EL (cell line): ENCODE results near the gene SELENON.
A peak's percentile ranks its signal among the peaks of the same experiment; 100 is the strongest.

Source experiments
- DNase-seq: peaks from one replicate; pipeline ENCODE4 v3.0.0-alpha.2; 2016

Gene SELENON

GRCh38 chr1:25810341-25811299 is 10.6 kb downstream of the SELENON start:
- DNase-seq: peak; percentile 52

- no peak for DNase-seq
Measured at GRCh38 chr1:25811384-25812082, 11.5 kb downstream of the SELENON start.

GRCh38 chr1:25813071-25813733 is 13.2 kb downstream of the SELENON start:
- DNase-seq: no peak

DNA sequence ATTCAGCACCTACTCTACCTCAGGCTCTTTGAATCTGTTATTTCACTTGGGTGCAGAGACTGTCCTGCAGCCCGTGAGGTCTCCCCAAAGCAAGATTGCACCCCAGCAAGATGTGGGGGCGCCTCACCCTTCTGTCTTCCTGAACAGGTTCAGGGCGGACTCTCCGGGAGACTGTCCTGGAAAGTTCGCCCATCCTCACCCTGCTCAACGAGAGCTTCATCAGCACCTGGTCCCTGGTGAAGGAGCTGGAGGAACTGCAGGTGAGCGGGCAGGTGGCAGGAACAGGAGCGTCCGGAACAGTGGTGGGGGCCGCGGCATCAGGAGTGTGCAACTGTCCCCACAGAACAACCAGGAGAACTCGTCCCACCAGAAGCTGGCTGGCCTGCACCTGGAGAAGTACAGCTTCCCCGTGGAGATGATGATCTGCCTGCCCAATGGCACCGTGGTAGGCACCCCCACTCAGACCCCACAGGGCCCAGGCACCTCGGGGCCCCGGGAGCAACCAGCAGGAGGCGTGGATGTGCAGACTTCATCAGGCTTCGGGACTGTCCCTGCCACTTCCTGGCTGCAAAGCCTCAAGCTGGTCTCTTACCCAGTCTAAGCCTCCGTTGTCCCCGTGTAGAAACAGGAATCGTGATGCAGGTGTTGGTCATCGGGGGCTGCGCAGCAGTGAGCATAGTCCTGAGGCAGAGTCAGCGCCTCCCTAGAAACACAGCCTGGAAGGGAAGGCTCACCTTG is 13.9 kb downstream of the SELENON start:
- no peak for DNase-seq

GRCh38 chr1:25814549-25815087 is 14.6 kb downstream of the SELENON start:
- no peak for DNase-seq

DNA sequence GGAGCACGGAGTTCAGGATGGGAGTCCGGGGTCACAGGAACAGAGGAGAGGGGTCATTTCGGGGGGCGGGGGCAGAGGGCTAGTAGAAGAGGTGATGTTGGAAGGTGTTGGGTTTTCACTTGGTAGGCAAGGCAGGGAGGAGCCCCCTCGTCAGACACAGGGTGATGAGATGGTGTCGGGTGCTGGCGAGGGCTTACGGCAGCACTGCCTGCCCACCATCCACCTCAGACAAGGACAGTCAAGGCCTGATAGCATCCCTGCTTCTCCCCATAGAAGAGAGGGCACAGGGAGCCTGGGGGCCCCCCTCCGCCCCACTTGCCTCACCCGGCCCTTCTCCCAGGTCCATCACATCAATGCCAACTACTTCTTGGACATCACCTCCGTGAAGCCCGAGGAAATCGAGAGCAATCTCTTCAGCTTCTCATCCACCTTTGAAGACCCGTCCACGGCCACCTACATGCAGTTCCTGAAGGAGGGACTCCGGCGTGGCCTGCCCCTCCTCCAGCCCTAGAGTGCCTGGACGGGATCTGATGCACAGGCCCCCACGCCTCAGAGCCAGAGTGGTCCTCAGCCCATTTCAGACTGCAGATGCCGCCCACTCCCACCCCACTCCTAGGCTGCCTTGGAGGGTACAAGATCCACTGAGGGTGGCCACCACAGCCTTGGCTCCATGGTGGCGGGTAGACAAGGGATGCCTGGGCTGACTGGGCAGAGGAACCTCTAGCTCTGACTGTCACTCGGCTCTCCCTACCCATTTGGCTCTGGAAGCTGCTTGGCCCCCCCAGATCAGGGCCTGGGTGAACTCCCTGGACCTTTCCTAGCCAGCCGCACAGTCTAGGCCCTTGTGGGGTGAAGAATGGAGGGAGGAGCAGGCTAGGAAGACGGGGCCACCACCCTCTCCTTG is 15.5 kb downstream of the SELENON start:
- DNase-seq: no peak

DNA sequence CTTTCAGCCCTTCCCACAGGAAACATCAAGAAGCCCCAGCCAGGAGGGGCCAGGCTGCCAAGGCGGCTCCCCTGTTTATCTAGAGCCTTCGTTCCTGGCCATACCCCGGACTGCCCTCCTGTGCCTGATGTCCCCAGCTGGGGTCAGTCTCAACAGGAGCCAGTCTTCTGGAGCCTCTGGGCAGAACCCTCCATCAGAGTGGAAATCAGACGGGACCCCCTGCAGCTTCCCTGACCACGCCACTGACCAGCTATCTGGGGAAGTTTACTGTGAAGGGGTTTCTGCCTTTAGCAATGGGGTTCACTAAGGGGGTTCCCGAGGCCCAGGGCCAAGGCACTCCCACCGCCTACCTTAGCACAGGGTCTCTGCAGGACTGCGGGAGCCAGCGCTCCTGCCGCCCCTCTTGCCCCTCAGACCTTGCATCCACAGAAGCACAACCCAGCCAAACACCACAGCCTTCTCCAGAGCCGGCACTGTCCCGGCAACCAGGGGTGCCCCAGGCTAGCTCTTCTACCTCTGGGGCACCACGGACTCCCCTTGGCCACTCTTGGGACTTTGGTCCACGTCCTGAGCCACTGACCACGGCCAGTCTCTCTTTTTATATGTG is 16.2 kb downstream of the SELENON start:
- DNase-seq: no peak

DNA sequence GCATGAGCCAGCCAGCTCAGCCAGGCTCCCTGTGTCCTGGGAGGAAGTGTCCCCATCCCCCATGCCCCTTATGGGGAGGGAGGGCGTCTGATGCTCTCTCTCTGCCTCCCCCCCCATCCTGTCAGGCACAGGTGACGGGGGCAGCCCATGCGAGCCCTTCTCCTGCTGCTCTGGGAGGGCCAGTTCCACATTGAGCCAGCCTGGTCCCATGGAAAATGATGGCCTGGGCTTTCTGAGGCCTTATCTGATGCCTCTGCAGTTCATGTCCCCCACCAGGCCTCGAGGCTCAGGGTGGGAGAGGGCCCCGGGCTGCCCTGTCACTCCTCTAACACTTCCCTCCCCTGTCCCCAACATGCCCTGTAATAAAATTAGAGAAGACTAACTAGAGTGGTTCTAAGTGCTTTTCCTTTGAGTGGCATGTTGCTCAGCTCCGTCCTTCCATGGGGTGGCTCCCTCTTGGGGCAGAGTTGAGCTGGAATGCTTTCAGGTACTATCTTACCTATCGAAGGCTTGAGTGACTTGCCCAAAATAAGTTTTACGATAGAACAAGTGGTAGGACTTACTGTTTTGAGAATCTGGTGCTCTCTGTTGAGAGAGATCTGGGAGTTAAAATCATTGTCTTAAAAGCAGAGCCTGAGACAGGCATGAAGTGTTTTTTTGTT is 18.0 kb downstream of the SELENON start:
- DNase-seq: no peak

GRCh38 chr1:25818569-25818968 is 18.6 kb downstream of the SELENON start:
- DNase-seq: no peak

GRCh38 chr1:25819491-25820246 is 19.7 kb downstream of the SELENON start, which contains the start of gene MTFR1L:
Gene MTFR1L (plus strand): TSS chr1:25819954. CDS start chr1:25823105, 3,151 bp downstream.
- DNase-seq: peak; percentile 79

DNA sequence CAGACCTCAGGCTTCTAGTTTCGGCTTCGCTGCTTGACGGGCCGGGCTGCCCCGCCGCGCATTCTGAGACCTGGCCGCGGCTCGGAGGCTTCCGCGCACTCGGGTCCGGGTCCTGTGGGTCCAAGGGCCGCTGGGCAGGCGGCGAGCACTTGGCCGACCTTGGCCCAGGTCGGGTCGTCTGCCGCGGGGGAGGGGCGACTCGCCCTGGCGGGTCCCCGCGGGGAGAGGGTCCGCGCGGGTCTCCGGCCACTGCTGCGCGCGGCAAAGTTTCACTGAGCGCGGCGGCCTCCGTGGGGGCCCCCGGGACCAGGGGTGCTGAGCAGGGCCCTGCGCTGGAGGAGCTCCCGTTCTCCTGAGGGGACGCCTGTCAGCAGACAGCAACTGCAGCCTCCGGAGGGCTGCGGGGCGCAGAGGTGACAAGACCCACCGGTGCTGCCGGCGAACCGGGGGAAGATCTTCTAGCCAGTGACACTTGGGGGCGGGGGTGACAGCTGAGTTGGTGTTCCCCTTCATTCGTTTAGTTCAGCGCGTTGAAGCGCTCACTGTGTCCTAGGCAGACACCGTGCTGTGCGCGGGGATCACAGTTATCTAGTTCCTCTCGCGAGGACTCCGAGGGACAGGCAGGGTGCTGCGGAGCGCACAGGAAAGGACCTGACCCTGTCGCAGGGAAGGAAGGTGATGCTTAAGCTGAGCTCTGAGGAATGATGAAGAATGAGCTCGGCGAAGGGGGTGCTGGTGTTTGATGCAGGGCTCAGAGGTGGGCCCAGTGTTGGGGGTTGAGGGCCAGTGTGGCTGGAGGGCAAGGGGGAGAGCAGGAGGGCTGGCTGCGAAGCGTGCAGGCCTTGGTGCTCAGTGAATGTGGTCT is 20.5 kb downstream of the SELENON start:
- DNase-seq: peak; percentile 73

GRCh38 chr1:25821112-25821476 is 21.1 kb downstream of the SELENON start:
- no peak for DNase-seq

DNA sequence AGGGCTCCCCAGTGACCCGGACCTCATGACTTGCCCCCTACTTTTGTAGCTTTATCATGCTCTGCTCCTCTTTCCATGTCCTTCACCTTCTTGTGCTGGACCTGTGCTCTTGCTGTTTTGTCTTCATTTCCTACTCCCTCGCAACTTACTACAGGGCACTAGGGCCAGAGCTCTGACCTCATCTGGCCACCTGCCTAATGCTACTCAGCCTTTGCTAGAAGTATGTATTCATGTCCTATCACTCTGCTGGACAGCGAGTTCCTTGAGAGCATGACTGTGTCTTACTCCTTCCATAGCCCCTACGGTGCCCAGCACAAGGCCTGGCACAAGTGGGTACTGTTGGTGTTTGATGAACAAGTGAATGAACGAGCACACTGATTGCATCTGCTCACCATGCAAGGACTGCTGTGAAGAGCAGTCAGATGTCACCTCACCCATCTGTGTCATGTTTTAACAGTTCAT is 21.7 kb downstream of the SELENON start:
- peak; percentile 58 for DNase-seq

GRCh38 chr1:25825605-25826004 is 25.6 kb downstream of the SELENON start:
- DNase-seq: no peak

DNA sequence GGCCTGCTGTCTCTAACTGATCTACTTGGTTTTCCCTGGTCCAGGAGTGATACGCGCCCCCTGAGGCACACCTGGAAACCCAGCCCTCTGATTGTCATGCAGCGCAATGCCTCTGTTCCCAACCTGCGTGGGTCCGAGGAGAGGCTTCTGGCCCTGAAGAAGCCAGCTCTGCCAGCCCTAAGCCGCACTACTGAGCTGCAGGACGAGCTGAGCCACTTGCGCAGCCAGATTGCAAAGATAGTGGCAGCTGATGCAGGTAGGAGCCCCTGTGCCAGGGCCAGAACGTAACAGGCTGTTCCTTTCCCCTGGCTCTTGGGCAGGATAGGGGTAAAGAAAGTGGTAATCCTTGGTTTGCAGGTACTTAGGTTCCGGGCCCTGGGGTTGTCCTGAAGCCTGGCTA is 26.6 kb downstream of the SELENON start:
- DNase-seq: no peak

GRCh38 chr1:25828491-25828890 is 28.5 kb downstream of the SELENON start:
- DNase-seq: no peak

- no peak for DNase-seq
Measured at GRCh38 chr1:25829046-25829445, 29.1 kb downstream of the SELENON start.

DNA sequence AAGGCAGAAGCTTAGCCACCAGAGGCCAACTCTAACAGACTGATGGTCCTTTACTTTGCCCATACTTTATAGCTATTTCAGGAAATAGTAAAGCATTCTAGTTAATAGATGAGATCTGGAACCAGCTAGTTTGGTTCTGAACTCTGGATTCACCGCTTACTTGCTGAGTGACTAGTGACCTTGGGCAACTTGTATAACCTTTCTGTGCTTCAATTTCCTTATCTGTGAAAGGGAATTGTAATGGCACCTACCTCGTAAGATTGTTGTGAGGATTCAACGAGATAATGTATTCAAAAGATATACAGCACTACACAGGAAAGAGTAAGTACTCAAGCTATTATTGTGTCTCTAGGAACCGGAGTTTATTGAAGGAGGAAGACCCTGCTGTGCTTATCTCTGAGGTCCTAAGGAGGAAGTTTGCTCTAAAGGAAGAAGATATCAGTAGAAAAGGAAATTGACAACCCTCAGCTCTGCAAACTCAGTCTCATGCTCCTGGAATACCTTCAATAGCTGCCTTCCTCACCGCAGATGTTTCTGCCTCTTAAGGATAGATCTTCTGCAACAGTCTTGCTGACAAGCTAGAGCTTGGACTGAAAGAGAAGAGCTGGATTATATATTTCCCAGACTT is 31.7 kb downstream of the SELENON start:
- DNase-seq: no peak
